HG03139 (cell line): ENCODE results near the gene ZNF135.

Experiments
- ATAC-seq: cut with Tn5 transposase; IDR thresholded peaks from one replicate; pipeline ENCODE4 v1.9.1; 2021; ENCODE audit not compliant: unreplicated experiment

Gene ZNF135

GRCh38 chr19:58059003-58059670, at the start of gene ZNF135:
TSS of gene ZNF135 (plus strand) at chr19:58059282. CDS start at chr19:58060003, 721 bp downstream.
- no peak for ATAC-seq

DNA sequence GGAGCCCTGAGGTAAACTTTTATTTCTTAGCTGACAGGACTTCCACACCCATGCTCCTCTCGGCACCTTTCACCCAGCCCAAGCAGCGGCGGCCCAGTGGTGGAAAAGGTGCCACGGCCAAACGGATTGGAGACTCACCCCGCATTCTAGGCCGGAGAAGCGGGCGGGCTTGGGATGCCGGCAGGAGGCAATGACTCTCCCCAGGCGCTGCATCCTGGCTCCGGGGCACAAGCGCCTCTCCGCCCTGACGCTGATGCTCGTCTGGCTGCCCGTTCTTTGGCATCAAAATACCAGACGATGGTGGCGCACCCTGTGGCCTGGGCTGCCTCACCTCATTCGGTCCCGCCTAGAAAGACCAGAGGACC, 49.8 kb upstream of the ZNF135 start:
- ATAC-seq, result no peak

DNA sequence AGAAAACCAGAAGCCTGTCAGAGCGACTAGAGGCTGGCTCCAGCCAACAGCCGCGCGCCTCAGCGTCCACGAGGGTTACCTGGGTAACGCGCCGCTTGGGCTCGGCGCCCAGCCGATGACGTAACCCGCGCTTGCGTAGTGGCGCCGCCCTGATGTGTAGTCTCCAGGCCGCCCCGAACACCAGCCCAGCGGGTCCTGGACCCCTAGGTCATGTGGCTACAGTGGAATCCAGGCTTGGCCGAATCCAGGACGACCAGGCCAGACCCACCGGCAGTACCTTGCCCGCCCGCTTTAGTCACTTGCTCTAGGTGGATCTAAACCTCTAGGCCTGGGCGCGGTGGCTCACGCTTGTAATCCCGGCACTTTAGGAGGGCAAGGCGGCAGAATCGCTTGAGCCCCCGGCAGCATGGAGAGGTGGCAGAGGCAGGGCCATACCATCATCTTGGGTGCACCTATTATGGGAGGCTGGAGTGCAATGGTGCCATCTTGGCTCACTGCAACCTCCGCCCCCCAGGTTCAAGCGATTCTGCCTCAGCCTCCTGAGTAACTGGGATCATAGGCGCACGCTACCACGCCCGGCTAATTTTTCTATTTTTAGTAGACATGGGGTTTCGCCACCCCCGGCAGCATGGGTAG, 49.3 kb upstream of the ZNF135 start:
- peak; percentile 87 for ATAC-seq

DNA sequence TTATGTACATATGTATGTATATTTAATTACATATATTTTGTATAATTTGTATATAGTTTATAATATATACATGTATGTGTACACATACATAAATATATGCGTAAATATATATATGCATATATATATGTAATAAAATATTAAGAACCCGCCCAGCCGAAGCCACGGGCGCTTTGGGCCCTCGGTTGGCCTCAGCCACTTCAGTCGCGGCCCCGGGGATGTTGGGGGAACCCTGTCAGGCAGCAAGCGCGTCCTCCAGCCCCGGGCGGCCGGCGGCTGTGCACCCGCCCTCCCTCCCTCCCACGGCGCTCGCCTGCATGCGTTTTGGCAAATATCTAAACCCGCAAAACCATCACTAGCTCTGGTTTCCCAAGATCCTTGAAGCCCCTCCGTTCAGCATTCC, 48.6 kb upstream of the ZNF135 start:
- no peak for ATAC-seq

DNA sequence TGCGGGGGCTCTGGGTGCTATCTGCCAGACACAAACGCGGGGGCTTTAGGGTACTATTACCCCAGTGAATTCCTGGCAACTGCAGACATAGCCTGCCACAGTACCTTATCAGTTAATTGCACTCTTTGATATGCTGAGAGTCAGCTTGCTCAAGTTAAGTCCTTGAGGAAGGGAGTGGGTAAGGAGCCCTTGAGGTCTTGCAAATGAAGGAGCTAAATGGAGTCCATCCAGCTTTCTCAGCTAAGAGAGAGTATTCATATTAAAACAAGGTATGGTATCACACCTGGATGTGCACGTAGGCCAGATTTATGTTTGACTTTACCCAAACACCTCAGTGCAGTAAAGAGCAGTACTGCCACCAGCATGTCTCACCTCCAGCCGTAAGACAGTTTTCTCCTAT, 44.9 kb upstream of the ZNF135 start:
- ATAC-seq, result no peak

- no peak for ATAC-seq
Measured at GRCh38 chr19:58020129-58020528, 39.0 kb upstream of the ZNF135 start.

- ATAC-seq, result no peak
Measured at GRCh38 chr19:58021541-58022282, 37.4 kb upstream of the ZNF135 start.

DNA sequence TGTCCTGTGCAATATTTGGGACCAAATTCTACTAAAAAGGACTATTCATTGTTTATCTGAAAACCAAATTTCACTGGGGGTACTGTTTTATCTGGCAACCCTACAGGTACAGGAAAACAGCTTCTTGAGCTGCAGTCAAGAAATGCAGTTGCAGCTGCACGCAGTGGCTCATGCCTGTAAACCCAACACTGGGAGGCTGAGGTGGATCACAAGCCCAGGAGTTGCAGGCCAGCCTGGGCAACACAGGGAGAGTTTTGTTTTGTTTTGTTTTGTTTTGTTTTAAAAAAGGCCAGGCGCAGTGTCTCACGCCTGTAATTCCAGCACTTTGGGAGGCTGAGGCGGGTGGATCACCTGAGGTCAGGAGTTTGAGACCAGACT, 36.8 kb upstream of the ZNF135 start:
- ATAC-seq, result no peak

GRCh38 chr19:58024661-58025060, 34.4 kb upstream of the ZNF135 start:
- ATAC-seq, result no peak

- no peak for ATAC-seq
Measured at GRCh38 chr19:58033741-58034476, 25.2 kb upstream of the ZNF135 start, which contains the start of gene ZSCAN1. TSS of gene ZSCAN1 (plus strand) at chr19:58034025. CDS start at chr19:58037837, 3,812 bp downstream.

DNA sequence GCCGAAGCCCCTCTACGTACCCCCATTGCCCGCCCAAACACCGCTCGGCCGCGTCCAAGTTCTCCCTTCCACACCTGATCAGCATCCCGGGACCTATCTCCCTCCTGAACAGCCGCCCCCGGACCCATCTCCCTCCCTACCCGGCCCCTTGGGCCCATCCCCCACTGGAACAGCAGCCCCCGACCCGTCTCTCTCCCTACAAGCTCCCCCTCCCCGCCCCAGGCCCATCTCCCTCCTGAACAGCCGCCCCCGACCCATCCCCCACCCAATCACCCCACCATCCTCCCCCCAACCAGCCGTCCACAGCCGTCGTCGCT, 24.6 kb upstream of the ZNF135 start:
- ATAC-seq, result no peak

DNA sequence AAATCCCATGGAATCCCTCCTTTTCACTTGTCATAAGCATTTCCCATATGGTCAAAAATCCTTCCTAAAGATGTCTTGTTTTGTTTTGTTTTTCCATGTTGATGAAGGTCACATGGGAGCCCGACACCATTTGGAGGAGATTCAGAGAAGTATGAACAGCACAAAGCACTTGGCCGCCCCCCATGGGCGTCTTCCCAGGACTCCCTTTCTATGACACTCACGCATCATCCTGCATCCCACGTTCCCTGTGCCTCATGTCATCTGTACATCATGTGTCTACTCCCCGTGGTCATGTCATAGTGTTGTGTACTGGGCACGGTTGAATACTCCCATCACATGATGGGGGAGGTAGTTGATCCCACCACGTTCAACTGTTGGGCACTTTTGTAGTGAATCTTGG, 23.2 kb upstream of the ZNF135 start:
- no peak for ATAC-seq

GRCh38 chr19:58037927-58038687, 21.0 kb upstream of the ZNF135 start:
- no peak for ATAC-seq

DNA sequence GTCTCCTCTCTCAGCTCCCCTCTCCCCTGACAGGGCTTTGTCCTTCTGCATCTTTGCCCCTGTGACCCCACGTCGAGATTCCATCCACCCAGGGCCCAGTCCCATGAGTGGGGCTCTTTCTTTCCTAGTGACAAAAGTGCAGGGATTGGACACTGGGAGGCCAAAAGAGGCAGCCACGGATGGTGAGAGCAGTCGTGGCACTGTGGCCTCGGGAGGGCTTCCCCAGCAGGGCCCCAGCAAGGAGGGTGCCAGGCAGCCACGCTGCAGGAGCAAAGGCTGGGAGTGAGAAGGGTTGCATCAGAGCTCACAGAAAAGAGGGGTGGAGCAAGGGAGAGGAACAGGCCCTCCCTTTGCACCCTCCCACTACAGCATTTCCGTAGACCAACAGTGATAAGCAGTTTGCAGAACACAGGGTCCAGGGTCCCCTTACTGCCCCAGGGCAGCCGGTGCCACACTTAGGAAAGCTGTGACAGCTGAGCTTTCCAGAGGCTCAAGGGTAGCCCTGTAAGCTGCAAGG, 20.3 kb upstream of the ZNF135 start:
- no peak for ATAC-seq

DNA sequence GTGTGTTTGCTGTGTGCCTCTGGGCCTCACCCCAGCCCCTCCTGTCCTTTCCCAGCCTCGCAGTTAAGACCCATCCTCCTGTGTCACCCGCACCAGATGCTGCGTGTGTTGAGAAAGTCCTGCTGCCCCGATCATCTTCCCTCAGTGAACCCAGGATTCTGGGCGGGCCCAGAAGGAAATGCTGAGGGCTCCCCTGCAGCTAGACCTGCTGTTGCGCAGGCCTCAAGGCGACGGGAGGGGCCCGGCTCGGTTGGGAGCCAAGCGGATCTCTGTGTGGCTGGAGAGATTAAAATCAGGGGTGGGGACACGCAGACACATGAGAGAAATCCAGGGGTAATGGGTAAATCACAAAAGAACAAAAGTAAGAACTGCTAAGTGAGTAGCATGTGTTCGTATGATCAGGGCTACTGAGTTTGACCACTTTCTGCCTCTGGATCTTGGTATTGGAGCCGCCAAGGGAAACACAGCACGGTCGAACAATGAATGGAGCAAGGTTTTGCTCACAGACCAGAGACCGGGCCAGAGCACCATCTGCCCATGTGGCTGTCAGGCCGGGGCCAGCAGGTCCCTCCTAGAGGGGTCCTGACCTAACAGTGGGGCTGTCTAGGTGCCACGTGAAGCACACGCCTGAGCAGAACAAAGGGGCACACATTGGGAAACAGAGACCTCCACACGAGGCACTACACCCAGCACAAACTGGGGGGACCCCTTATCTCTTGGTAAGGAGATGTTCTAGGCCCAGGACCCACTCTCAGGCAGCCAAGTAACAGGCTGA, 18.1 kb upstream of the ZNF135 start:
- ATAC-seq, result no peak

DNA sequence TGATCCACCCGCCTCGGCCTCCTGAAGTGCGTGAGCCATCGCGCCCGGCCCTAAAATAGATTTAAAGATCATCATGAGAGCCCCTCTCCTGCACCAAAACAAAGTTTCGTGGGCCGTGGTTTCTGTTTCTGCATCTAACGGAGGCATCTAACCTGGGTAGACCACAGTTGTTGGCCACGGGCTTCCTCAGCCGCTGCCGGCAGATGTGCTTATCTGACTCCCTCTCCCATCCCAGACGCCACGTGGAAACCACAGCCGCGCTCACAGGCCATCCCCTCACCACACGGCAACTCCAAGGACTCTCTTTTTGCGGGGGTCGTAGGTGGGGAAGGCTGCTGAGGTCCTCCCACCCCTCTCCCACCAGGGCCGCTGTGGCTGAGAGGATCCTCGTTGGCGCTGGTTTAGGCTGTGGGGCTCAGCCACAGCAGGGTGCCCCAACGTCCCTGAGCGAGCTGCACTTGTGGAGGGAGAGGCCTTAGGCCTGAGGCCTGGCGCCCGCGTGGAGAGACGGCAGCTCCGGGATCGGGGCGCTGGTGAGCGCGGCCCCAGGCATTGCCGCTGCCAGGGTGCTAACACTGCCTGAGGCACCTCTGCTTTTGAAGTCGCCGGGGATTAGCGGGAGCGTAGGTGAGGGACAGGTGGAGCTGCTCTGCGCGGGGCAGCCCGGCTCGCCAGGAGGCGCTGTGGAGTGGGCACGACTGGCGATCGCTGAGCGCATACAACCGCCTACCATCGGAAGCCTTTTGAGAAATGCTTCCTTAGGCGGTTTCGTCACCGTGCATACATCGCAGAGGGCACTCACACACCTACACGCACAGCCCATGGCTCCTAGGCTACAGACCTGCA, 16.4 kb upstream of the ZNF135 start:
- no peak for ATAC-seq

DNA sequence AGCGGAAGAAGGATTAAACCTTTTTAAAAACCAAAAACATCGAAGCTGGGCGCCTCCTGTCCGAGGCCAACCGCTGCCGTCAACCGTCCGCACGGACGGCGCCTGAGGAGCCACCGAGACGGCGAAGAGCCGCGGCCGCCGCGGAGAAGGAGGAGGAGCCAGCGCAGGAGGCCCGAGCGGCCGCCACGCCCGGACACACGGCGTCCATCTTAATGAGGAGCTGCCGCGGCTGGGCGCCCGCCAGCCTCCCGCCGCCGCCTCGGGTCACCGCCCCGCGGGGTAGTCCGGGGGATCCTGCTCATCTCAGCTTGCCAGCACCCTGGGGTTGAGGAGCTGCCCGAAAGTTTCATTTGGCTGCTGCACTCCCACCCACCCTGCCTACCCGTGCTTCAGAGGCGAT, 14.7 kb upstream of the ZNF135 start:
- ATAC-seq, result no peak

- no peak for ATAC-seq
Measured at GRCh38 chr19:58044886-58045285, 14.2 kb upstream of the ZNF135 start.

DNA sequence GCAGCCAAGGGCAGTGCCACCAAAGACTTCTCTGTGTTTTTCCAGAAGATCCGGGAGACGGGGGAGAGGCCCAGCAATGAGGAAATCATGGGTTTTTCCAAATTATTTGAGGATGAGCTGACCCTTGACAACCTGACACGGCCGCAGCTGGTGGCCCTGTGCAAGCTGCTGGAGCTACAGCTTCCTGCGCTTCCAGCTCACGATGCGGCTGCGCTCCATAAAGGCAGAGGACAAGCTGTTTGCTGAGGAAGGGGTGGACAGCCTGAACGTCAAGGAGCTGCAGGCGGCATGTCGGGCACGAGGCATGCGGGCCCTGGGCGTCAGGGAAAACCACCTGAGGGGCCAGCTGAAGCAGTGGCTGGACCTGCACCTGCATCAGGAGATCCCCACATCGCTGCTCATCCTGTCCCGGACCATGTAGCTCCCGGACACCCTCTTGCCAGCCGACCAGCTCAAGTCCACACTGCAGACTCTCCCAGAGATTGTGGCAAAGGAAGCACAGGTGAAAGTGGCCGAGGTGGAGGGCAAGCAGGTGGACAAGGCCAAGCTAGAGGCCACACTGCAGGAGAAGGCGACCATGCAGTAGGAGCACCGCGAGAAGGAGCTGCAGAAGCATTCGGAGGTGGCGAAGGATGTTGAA, 13.6 kb upstream of the ZNF135 start:
- no peak for ATAC-seq
